ENCODE data around the gene VCAN.

The VCAN gene

DNA sequence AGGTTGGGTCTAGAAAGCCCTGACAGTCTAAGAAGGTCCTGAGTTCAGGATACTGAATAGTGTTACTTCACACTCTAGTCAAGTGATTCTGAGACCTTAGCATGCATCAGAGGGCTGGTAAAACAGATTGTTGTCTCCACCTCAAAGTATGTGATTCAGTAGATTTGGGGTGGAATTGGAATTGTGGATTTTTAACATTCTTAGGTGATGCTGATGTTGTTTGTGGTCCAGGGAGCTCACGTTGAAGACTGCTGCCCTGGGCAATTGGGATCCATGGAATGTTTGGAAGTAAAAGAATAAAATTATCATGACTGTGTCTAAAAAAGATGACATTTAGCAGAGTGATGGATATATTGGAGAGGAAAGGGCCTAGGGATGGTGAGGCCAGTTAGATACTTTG, 75.6 kb downstream of the VCAN start:
- H3K4me1 ChIP-seq (ENCODE audit: control insufficient read depth, insufficient read depth, low read length) = no peaks in the 10 kb centered on the region

DNA sequence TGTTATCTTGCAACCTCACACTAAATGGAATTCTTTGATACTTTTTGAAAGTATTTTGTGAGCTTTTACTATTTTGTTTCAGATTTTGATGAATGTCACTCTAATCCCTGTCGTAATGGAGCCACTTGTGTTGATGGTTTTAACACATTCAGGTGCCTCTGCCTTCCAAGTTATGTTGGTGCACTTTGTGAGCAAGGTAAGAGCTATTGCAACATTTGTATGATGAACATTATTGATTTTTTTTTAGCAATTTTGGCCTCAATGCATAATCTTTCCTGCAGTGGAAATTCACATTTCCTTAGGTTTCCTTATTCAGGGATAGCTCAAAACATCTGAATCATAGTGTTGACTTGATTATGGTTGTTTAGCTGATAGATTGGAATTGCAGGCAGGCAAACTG, 76.3 kb downstream of the VCAN start:
- CTCF ChIA-PET = interaction anchor here (0.5 kb wide), 1 partner anchor 753 kb away, joined by 3 read pairs; no protein-coding TSS in a partner anchor
- Histone ChIP-seq H3K27ac (ENCODE audit: extremely low read depth, low read depth, low read length) (no peak overlapping the region), H3K36me3 (ENCODE audit: control insufficient read depth in 2 of 2, insufficient read depth in 1 of 2, low read length in 2 of 2) (peaks cover 18 to 36% of the 10 kb centered on the region in 2 experiments), H3K9me3 (ENCODE audit: control insufficient read depth, insufficient read depth, low read depth, low read length) (no peaks in the 10 kb centered on the region), H3K4me1 (ENCODE audit: control insufficient read depth, insufficient read depth, low read length) (no peaks in the 10 kb centered on the region), H3K4me3 (ENCODE audit: low read depth, low read length) (no peak overlapping the region)
- TF ChIP-seq ZNF157 (tag by site-specific recombination; IDR thresholded peaks at IDR 0.05) (no peak), ZNF221 (tag by site-specific recombination; IDR thresholded peaks at IDR 0.05; ENCODE audit: borderline replicate concordance) (no peak)
- TF ChIP-seq, protein P1, sequence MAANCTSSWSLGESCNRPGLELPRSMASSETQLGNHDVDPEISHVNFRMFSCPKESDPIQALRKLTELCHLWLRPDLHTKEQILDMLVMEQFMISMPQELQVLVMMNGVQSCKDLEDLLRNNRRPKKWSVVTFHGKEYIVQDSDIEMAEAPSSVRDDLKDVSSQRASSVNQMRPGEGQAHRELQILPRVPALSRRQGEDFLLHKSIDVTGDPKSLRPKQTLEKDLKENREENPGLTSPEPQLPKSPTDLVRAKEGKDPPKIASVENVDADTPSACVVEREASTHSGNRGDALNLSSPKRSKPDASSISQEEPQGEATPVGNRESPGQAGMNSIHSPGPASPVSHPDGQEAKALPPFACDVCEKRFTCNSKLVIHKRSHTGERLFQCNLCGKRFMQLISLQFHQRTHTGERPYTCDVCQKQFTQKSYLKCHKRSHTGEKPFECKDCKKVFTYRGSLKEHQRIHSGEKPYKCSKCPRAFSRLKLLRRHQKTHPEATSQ (tag by site-specific recombination; IDR thresholded peaks at IDR 0.05) = no peak
- POLR2A ChIA-PET = no interaction called here

More for the DNA sequence above, 75.6 kb downstream of the VCAN start:
- Histone ChIP-seq H3K27ac (ENCODE audit: extremely low read depth, low read depth, low read length) (no peak overlapping the region), H3K36me3 (ENCODE audit: control insufficient read depth in 2 of 2, insufficient read depth in 1 of 2, low read length in 2 of 2) (peaks cover 18 to 33% of the 10 kb centered on the region in 2 experiments), H3K9me3 (ENCODE audit: control insufficient read depth, insufficient read depth, low read depth, low read length) (no peaks in the 10 kb centered on the region), H3K4me3 (ENCODE audit: low read depth, low read length) (no peak overlapping the region)
- POLR2A ChIA-PET = no interaction called here
- TF ChIP-seq ZNF133 (tag by site-specific recombination; IDR thresholded peaks at IDR 0.05) (no peak), ZNF202 (tag by site-specific recombination; IDR thresholded peaks at IDR 0.05; ENCODE audit: borderline replicate concordance) (no peak), ZNF350 (tag by site-specific recombination; IDR thresholded peaks at IDR 0.05) (no peak)
- TF ChIP-seq, protein P2, sequence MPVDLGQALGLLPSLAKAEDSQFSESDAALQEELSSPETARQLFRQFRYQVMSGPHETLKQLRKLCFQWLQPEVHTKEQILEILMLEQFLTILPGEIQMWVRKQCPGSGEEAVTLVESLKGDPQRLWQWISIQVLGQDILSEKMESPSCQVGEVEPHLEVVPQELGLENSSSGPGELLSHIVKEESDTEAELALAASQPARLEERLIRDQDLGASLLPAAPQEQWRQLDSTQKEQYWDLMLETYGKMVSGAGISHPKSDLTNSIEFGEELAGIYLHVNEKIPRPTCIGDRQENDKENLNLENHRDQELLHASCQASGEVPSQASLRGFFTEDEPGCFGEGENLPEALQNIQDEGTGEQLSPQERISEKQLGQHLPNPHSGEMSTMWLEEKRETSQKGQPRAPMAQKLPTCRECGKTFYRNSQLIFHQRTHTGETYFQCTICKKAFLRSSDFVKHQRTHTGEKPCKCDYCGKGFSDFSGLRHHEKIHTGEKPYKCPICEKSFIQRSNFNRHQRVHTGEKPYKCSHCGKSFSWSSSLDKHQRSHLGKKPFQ (tag by site-specific recombination; IDR thresholded peaks at IDR 0.05) = no peak
- CTCF ChIA-PET = no interaction called here

DNA sequence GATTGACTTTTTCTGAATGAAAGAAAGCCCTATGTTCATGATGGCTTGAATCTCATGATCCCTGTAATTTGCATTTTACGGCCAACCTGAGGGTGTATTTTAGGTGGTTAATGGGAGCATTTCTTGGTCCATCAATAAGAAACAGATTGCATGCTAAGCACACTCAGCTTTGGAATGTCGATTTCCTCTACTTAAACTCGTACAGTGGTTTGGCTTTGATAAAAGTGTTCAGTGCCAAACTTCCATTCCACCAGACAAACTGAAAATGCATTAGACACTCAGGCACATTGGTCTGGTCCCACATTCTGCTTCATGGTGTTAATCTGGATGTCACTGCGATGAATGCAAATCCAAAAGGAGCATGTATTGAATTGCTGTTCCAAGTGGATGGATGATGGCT, 77.0 kb downstream of the VCAN start:
- Histone ChIP-seq H3K4me3 (ENCODE audit: low read depth, low read length) (no peak overlapping the region), H3K27ac (ENCODE audit: extremely low read depth, low read depth, low read length) (no peak overlapping the region), H3K36me3 (ENCODE audit: control insufficient read depth in 2 of 2, insufficient read depth in 1 of 2, low read length in 2 of 2) (peaks cover 25 to 43% of the 10 kb centered on the region in 2 experiments), H3K4me1 (ENCODE audit: control insufficient read depth, insufficient read depth, low read length) (no peaks in the 10 kb centered on the region), H3K9me3 (ENCODE audit: control insufficient read depth, insufficient read depth, low read depth, low read length) (no peaks in the 10 kb centered on the region)
- CTCF ChIA-PET = interaction anchor here (0.5 kb wide), 1 partner anchor 754 kb away, joined by 3 read pairs; no protein-coding TSS in a partner anchor
- TF ChIP-seq ZNF544 (tag by site-specific recombination; IDR thresholded peaks at IDR 0.05) = no peak
- TF ChIP-seq ZNF341 (tag by site-specific recombination; IDR thresholded peaks at IDR 0.05; ENCODE audit: low read depth) = no peak
- no peak for TF ChIP-seq GFI1B (tag by site-specific recombination; IDR thresholded peaks at IDR 0.05)
- TF ChIP-seq HOXC10 (CRISPR knock-in tag; IDR thresholded peaks at IDR 0.05) = no peak
- TF ChIP-seq, protein P3, sequence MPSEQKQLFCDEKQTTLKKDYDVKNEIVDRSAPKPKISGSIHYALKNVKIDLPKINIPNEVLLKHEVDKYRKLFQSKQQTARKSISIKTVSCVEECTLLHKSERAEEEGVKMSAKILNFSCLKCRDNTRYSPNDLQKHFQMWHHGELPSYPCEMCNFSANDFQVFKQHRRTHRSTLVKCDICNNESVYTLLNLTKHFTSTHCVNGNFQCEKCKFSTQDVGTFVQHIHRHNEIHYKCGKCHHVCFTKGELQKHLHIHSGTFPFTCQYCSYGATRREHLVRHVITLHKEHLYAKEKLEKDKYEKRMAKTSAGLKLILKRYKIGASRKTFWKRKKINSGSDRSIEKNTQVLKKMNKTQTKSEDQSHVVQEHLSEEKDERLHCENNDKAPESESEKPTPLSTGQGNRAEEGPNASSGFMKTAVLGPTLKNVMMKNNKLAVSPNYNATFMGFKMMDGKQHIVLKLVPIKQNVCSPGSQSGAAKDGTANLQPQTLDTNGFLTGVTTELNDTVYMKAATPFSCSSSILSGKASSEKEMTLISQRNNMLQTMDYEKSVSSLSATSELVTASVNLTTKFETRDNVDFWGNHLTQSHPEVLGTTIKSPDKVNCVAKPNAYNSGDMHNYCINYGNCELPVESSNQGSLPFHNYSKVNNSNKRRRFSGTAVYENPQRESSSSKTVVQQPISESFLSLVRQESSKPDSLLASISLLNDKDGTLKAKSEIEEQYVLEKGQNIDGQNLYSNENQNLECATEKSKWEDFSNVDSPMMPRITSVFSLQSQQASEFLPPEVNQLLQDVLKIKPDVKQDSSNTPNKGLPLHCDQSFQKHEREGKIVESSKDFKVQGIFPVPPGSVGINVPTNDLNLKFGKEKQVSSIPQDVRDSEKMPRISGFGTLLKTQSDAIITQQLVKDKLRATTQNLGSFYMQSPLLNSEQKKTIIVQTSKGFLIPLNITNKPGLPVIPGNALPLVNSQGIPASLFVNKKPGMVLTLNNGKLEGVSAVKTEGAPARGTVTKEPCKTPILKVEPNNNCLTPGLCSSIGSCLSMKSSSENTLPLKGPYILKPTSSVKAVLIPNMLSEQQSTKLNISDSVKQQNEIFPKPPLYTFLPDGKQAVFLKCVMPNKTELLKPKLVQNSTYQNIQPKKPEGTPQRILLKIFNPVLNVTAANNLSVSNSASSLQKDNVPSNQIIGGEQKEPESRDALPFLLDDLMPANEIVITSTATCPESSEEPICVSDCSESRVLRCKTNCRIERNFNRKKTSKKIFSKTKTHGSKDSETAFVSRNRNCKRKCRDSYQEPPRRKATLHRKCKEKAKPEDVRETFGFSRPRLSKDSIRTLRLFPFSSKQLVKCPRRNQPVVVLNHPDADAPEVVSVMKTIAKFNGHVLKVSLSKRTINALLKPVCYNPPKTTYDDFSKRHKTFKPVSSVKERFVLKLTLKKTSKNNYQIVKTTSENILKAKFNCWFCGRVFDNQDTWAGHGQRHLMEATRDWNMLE (tag by site-specific recombination; conservative IDR thresholded peaks at IDR 0.05; ENCODE audit: low read depth) = no peak
- TF ChIP-seq, protein P4, sequence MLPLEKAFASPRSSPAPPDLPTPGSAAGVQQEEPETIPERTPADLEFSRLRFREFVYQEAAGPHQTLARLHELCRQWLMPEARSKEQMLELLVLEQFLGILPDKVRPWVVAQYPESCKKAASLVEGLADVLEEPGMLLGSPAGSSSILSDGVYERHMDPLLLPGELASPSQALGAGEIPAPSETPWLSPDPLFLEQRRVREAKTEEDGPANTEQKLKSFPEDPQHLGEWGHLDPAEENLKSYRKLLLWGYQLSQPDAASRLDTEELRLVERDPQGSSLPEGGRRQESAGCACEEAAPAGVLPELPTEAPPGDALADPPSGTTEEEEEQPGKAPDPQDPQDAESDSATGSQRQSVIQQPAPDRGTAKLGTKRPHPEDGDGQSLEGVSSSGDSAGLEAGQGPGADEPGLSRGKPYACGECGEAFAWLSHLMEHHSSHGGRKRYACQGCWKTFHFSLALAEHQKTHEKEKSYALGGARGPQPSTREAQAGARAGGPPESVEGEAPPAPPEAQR (tag by site-specific recombination; IDR thresholded peaks at IDR 0.05) = no peak
- TF ChIP-seq GLIS2 (tag by site-specific recombination; IDR thresholded peaks at IDR 0.05) = no peak
- no peak for TF ChIP-seq ZNF624 (tag by site-specific recombination; IDR thresholded peaks at IDR 0.05)
- TF ChIP-seq ZNF707 (tag by site-specific recombination; IDR thresholded peaks at IDR 0.05) = no peak
- TF ChIP-seq, protein P5, sequence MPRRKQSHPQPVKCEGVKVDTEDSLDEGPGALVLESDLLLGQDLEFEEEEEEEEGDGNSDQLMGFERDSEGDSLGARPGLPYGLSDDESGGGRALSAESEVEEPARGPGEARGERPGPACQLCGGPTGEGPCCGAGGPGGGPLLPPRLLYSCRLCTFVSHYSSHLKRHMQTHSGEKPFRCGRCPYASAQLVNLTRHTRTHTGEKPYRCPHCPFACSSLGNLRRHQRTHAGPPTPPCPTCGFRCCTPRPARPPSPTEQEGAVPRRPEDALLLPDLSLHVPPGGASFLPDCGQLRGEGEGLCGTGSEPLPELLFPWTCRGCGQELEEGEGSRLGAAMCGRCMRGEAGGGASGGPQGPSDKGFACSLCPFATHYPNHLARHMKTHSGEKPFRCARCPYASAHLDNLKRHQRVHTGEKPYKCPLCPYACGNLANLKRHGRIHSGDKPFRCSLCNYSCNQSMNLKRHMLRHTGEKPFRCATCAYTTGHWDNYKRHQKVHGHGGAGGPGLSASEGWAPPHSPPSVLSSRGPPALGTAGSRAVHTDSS (tag by site-specific recombination; IDR thresholded peaks at IDR 0.05) = no peak
- no peak for TF ChIP-seq HOXD13 (CRISPR knock-in tag; IDR thresholded peaks at IDR 0.05; ENCODE audit: borderline replicate concordance)
- no peak for TF ChIP-seq ZNF843 (tag by site-specific recombination; IDR thresholded peaks at IDR 0.05)
- TF ChIP-seq ZNF621 (tag by site-specific recombination; IDR thresholded peaks at IDR 0.05) = no peak
- TF ChIP-seq ZNF521 (tag by site-specific recombination; IDR thresholded peaks at IDR 0.05) = no peak
- POLR2A ChIA-PET = no interaction called here

Measured in HEK293 (cell line).